NCI-H1048 (cell line): ENCODE data around the gene ATXN7L1.

Experiments
- DNase-seq: peaks from one replicate; lab custom pipeline; 2025; lab: John Stamatoyannopoulos, UW

The ATXN7L1 gene

GRCh38 chr7:105580022-105580740 is 296.2 kb downstream of the ATXN7L1 start:
- DNase-seq, result no peak

- no peak for DNase-seq
Measured at GRCh38 chr7:105578496-105578895, 297.9 kb downstream of the ATXN7L1 start.

- DNase-seq, result no peak
Measured at GRCh38 chr7:105577251-105577650, 299.1 kb downstream of the ATXN7L1 start.

- no peak for DNase-seq
Measured at GRCh38 chr7:105571891-105572290, 304.5 kb downstream of the ATXN7L1 start.

- DNase-seq, result no peak
Measured at GRCh38 chr7:105567821-105568220, 308.6 kb downstream of the ATXN7L1 start.

GRCh38 chr7:105567024-105567423 is 309.4 kb downstream of the ATXN7L1 start:
- DNase-seq, result no peak

- no peak for DNase-seq
Measured at GRCh38 chr7:105565190-105565589, 311.2 kb downstream of the ATXN7L1 start.

- no peak for DNase-seq
Measured at GRCh38 chr7:105559926-105560325, 316.5 kb downstream of the ATXN7L1 start.
